Measurements from ENCODE around the gene OTP.

DNA sequence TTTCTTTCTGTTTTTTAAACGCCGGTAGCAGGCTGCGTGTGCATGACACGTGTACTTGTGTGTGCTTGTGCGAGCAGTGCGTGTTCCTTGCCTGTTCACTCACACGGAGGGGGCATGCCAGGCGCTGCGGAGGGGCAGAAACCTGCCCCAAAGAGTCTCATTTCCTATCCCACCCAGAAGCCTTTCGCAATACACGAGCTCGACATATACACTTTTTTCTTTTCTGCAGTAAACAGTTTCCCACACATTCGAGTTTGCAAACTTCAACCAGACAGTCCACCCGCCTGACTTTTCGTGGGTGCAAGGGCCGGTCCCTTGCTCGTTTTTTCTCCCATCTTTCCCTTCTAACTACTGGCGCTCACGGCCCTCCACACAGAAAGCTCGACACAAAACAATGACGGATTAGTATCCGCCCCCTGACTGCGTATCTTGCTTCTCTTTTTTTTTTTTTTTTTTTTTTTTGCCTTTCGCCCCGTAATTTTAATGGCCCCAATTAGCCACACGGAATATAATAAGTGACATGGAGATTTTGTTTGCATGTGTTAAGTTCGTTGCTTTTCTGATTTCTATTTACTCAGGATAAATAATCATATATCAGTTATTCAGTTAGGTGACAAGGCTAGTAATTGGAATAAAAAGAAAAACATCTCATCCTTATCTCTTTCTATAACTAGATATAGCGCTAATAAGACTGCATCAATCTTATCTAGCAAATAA, 5.3 kb upstream of the OTP start:
- TF ChIP-seq, protein P1, sequence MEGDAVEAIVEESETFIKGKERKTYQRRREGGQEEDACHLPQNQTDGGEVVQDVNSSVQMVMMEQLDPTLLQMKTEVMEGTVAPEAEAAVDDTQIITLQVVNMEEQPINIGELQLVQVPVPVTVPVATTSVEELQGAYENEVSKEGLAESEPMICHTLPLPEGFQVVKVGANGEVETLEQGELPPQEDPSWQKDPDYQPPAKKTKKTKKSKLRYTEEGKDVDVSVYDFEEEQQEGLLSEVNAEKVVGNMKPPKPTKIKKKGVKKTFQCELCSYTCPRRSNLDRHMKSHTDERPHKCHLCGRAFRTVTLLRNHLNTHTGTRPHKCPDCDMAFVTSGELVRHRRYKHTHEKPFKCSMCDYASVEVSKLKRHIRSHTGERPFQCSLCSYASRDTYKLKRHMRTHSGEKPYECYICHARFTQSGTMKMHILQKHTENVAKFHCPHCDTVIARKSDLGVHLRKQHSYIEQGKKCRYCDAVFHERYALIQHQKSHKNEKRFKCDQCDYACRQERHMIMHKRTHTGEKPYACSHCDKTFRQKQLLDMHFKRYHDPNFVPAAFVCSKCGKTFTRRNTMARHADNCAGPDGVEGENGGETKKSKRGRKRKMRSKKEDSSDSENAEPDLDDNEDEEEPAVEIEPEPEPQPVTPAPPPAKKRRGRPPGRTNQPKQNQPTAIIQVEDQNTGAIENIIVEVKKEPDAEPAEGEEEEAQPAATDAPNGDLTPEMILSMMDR (conservative IDR thresholded peaks at IDR 0.05; ENCODE audit: low read depth, low read length), result no peak
- TF ChIP-seq EZH2 (IDR thresholded peaks at IDR 0.05; ENCODE audit: low read length, unreplicated experiment), result no peak

Measured in PC-3 (cell line).